H9 (cell line): ENCODE measurements around the gene GALC. TPM values are rescaled to one million over a fixed set of nuclear protein-coding genes. Genes with fewer than 3 reads are reported as not detected.

ENCODE experiments used
- DNase-seq: peaks from one replicate; pipeline ENCODE4 v3.0.0-alpha.2; 2017
- H2AFZ ChIP-seq: one replicate; pipeline ENCODE4 v1.6.1; 2013; ENCODE audit warnings: mild to moderate bottlenecking, low read length, control low read depth, moderate library complexity
- H2AK5ac ChIP-seq: 2 replicates; pipeline ENCODE4 v1.6.1; 2013; ENCODE audit warnings: low read length, control low read depth, mixed read lengths; ENCODE audit not compliant: insufficient read length
- H2BK120ac ChIP-seq: one replicate; pipeline ENCODE4 v1.6.1; 2013; ENCODE audit warnings: low read depth, mild to moderate bottlenecking, low read length, control low read depth, inconsistent platforms; ENCODE audit not compliant: poor library complexity, severe bottlenecking
- H2BK12ac ChIP-seq: 2 replicates; pipeline ENCODE4 v1.6.1; 2013; ENCODE audit warnings: low read length, control low read depth, mixed read lengths, low read depth; ENCODE audit not compliant: insufficient read length
- H2BK15ac ChIP-seq: 2 replicates; pipeline ENCODE4 v1.6.1; 2013; ENCODE audit warnings: low read depth, low read length, control low read depth
- H2BK20ac ChIP-seq: one replicate; pipeline ENCODE4 v1.6.1; 2013; ENCODE audit warnings: low read depth, mild to moderate bottlenecking, low read length, control low read depth, inconsistent platforms; ENCODE audit not compliant: poor library complexity, severe bottlenecking
- H2BK5ac ChIP-seq: 2 replicates; pipeline ENCODE4 v1.6.1; 2013; ENCODE audit warnings: low read length, control low read depth, mixed read lengths; ENCODE audit not compliant: insufficient read length
- H3K14ac ChIP-seq: 2 replicates; pipeline ENCODE4 v1.6.1; 2013; ENCODE audit warnings: low read length, control low read depth; ENCODE audit not compliant: insufficient read depth
- H3K18ac ChIP-seq: 2 replicates; pipeline ENCODE4 v1.6.1; 2013; ENCODE audit warnings: low read depth, mild to moderate bottlenecking, mixed read lengths, low read length, control low read depth; ENCODE audit not compliant: insufficient read length
- H3K23ac ChIP-seq: 2 replicates; pipeline ENCODE4 v1.6.1; 2013; ENCODE audit warnings: low read length, control low read depth, mixed read lengths, low read depth; ENCODE audit not compliant: insufficient read length
- H3K23me2 ChIP-seq: 2 replicates; pipeline ENCODE4 v1.6.1; 2013; ENCODE audit warnings: low read depth, mild to moderate bottlenecking, mixed read lengths, low read length, control low read depth; ENCODE audit not compliant: insufficient read length, poor library complexity, severe bottlenecking
- H3K27ac ChIP-seq: 2 replicates; pipeline ENCODE4 v1.5.1; 2013; ENCODE audit warnings: low read length, control low read depth, mixed read lengths, low read depth; ENCODE audit not compliant: insufficient read length
- H3K27me3 ChIP-seq: 2 replicates; pipeline ENCODE4 v1.6.1; 2013; ENCODE audit warnings: low read length, control low read depth, inconsistent platforms; ENCODE audit not compliant: insufficient read depth
- H3K4ac ChIP-seq: 2 replicates; pipeline ENCODE4 v1.6.1; 2013; ENCODE audit warnings: low read depth, mild to moderate bottlenecking, control low read depth, inconsistent platforms, low read length, moderate library complexity
- H3K4me1 ChIP-seq: 2 replicates; pipeline ENCODE4 v1.6.1; 2013; ENCODE audit warnings: low read length, control low read depth, inconsistent platforms; ENCODE audit not compliant: insufficient read depth
- H3K4me2 ChIP-seq: 2 replicates; pipeline ENCODE4 v1.6.1; 2013; ENCODE audit warnings: low read length, control low read depth, mixed read lengths; ENCODE audit not compliant: insufficient read length, insufficient read depth
- H3K56ac ChIP-seq: 2 replicates; pipeline ENCODE4 v1.6.1; 2013; ENCODE audit warnings: low read depth, mild to moderate bottlenecking, mixed read lengths, low read length, control low read depth; ENCODE audit not compliant: insufficient read length
- H3K79me1 ChIP-seq: 2 replicates; pipeline ENCODE4 v1.6.1; 2013; ENCODE audit warnings: low read depth, mild to moderate bottlenecking, moderate library complexity, low read length, control low read depth, inconsistent platforms; ENCODE audit not compliant: insufficient read depth, poor library complexity, severe bottlenecking
- H3K79me2 ChIP-seq: 2 replicates; pipeline ENCODE4 v1.6.1; 2013; ENCODE audit warnings: low read length, control low read depth, inconsistent platforms; ENCODE audit not compliant: insufficient read depth
- H3K9ac ChIP-seq: 2 replicates; pipeline ENCODE4 v1.6.1; 2013; ENCODE audit warnings: low read length, control low read depth, mixed read lengths; ENCODE audit not compliant: insufficient read length; ENCODE audit errors: extremely low read depth
- H3K9me3 ChIP-seq: one replicate; pipeline ENCODE4 v1.6.1; 2013; ENCODE audit warnings: low read depth, low read length, inconsistent platforms; ENCODE audit not compliant: control insufficient read depth
- H3T11ph ChIP-seq: one replicate; pipeline ENCODE4 v1.6.1; 2013; ENCODE audit warnings: mild to moderate bottlenecking, low read length, control low read depth, inconsistent platforms
- H4K20me1 ChIP-seq: one replicate; pipeline ENCODE4 v1.6.1; 2013; ENCODE audit not compliant: control insufficient read depth, insufficient read length, insufficient read depth
- H4K5ac ChIP-seq: 2 replicates; pipeline ENCODE4 v1.6.1; 2013; ENCODE audit warnings: low read depth, mild to moderate bottlenecking, mixed read lengths, low read length, control low read depth; ENCODE audit not compliant: insufficient read length
- H4K8ac ChIP-seq: replicated peaks from 2 replicates; pipeline ENCODE4 v1.6.1; 2013; ENCODE audit warnings: low read length, control low read depth, mixed read lengths, low read depth; ENCODE audit not compliant: insufficient read length
- H4K91ac ChIP-seq: 2 replicates; pipeline ENCODE4 v1.6.1; 2013; ENCODE audit warnings: low read depth, mild to moderate bottlenecking, moderate library complexity, mixed read lengths, low read length, control low read depth; ENCODE audit not compliant: insufficient read length
- H3K27ac Mint-ChIP-seq, 3 experiments: 2 replicates in 2 of 3; 3 replicates in 1 of 3; pipeline ENCODE4 v1.8.0; 2020 to 2021; ENCODE audit warnings: mixed read lengths in 3 of 3, mild to moderate bottlenecking in 1 of 3, moderate library complexity in 1 of 3
- H3K27me3 Mint-ChIP-seq: 2 replicates; pipeline ENCODE4 v1.8.0; 2021; ENCODE audit warnings: low read depth, mild to moderate bottlenecking, moderate library complexity, mixed read lengths
- H3K36me3 Mint-ChIP-seq, 3 experiments: 2 replicates in 2 of 3; 3 replicates in 1 of 3; pipeline ENCODE4 v1.8.0; 2020 to 2021; ENCODE audit warnings: low read depth in 3 of 3, mixed read lengths in 3 of 3; ENCODE audit not compliant: insufficient read depth in 1 of 3
- H3K4me1 Mint-ChIP-seq, 2 experiments: 2 replicates each; pipeline ENCODE4 v1.8.0; 2020; ENCODE audit warnings: mixed read lengths in 2 of 2
- H3K4me3 Mint-ChIP-seq, 2 experiments: 2 replicates in 1 of 2; 3 replicates in 1 of 2; pipeline ENCODE4 v1.8.0; 2020 to 2021; ENCODE audit warnings: mild to moderate bottlenecking in 2 of 2, mixed read lengths in 2 of 2, moderate library complexity in 1 of 2
- H3K9me3 Mint-ChIP-seq, 2 experiments: 2 replicates in 1 of 2; 3 replicates in 1 of 2; pipeline ENCODE4 v1.8.0; 2020; ENCODE audit warnings: mild to moderate bottlenecking in 2 of 2, mixed read lengths in 2 of 2, moderate library complexity in 1 of 2
- WGBS: extraction: QIAGEN DNeasy Blood & Tissue Kit; methylation state at CpG from one replicate; pipeline ENCODE4 v1.1.7; 2013; ENCODE audit warnings: missing lambda C conversion rate, low lambda C conversion rate, mixed read lengths; ENCODE audit not compliant: insufficient read length; ENCODE audit errors: extremely low coverage; 5-methylcytosine and 5-hydroxymethylcytosine counted together
- total RNA-seq: library from RNA; stranded (reverse); gene quantifications from 2 replicates; pipeline ENCODE4 v1.2.1, GENCODE V29; 2021
- TF ChIP-seq, protein P1 (sequence below): fragments of 200-600 bp; sonication (generic); conservative IDR thresholded peaks from 3 replicates; pipeline ENCODE4 v1.8.0; 2021; ENCODE audit warnings: antibody characterized with exemption, mild to moderate bottlenecking

Gene GALC
- total RNA-seq, 1 experiment from 2014 or later: 12.4 TPM

DNA sequence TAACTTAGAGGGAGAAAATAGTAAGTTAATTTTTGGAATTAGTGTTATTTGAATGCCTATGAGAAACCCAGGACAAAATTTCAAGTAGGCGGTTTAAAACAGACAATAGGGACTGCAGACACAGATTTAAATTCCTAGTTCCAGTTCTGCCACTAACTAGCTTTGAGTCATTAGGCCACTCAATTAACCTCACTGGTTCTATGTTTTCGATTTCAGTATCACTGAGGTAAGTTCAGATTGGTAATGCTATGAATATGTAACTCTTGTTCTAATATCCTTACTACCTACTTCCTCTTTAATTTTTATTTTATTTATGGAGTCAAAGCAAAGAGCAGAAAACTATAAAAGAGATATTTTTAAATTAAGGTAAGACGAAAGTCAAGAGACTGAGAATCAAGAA is 52.6 kb downstream of the GALC start:
- no peak overlapping the region for H3K23ac ChIP-seq
- no peaks in the 10 kb centered on the region for H3K9me3 ChIP-seq
- H3K79me1 ChIP-seq: no peaks in the 10 kb centered on the region
- H4K8ac ChIP-seq: no peak overlapping the region
- no CpG with 5 or more reads among the region's 3 CpGs for WGBS
- H3K56ac ChIP-seq: no peak overlapping the region
- Mint-ChIP-seq H3K36me3 (no peaks in the 10 kb centered on the region), H3K9me3 (no peaks in the 10 kb centered on the region; a peak in 1 of 5 replicates), H3K4me3 (no peak overlapping the region), H3K4me1 (no peaks in the 10 kb centered on the region), H3K27me3 (no peaks in the 10 kb centered on the region), H3K27ac (no peak overlapping the region)
- no peaks in the 10 kb centered on the region for H3K27me3 ChIP-seq
- no peaks in the 10 kb centered on the region for H3K79me2 ChIP-seq
- TF ChIP-seq, protein P1, sequence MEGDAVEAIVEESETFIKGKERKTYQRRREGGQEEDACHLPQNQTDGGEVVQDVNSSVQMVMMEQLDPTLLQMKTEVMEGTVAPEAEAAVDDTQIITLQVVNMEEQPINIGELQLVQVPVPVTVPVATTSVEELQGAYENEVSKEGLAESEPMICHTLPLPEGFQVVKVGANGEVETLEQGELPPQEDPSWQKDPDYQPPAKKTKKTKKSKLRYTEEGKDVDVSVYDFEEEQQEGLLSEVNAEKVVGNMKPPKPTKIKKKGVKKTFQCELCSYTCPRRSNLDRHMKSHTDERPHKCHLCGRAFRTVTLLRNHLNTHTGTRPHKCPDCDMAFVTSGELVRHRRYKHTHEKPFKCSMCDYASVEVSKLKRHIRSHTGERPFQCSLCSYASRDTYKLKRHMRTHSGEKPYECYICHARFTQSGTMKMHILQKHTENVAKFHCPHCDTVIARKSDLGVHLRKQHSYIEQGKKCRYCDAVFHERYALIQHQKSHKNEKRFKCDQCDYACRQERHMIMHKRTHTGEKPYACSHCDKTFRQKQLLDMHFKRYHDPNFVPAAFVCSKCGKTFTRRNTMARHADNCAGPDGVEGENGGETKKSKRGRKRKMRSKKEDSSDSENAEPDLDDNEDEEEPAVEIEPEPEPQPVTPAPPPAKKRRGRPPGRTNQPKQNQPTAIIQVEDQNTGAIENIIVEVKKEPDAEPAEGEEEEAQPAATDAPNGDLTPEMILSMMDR: no peak
- H4K91ac ChIP-seq: no peak overlapping the region
- H3K4me1 ChIP-seq: no peaks in the 10 kb centered on the region
- H3K14ac ChIP-seq: no peak overlapping the region
- no peak overlapping the region for H3K18ac ChIP-seq
- H2BK15ac ChIP-seq: no peak overlapping the region
- no peak overlapping the region for H3K4me2 ChIP-seq
- H2BK120ac ChIP-seq: no peak overlapping the region
- no peak overlapping the region for H3K9ac ChIP-seq
- no peak overlapping the region for H2AK5ac ChIP-seq
- H2BK20ac ChIP-seq: no peak overlapping the region
- no peak overlapping the region for H2BK12ac ChIP-seq
- no peak overlapping the region for H3K4ac ChIP-seq
- no peak for DNase-seq
- no peak overlapping the region for H2BK5ac ChIP-seq
- no peak overlapping the region for H2AFZ ChIP-seq
- no peak overlapping the region for H3K27ac ChIP-seq
- no peaks in the 10 kb centered on the region for H4K20me1 ChIP-seq
- no peaks in the 10 kb centered on the region for H3K23me2 ChIP-seq
- no peak overlapping the region for H4K5ac ChIP-seq
- H3T11ph ChIP-seq: no peak overlapping the region
